ENCODE results near the gene CCNF.
A peak's percentile ranks its signal among the peaks of the same experiment; 100 is the strongest.

CCNF gene

GRCh38 chr16:2501946-2502895 lies 73.0 kb downstream of the CCNF start:
- TF ChIP-seq CTCF (conservative IDR thresholded peaks at IDR 0.05) = no peak
- TF ChIP-seq ZFX (IDR thresholded peaks at IDR 0.05) = no peak
- peak overlapping the region; percentile 15 for H3K27ac ChIP-seq

GRCh38 chr16:2505695-2506094 lies 76.4 kb downstream of the CCNF start:
- TF ChIP-seq CTCF (conservative IDR thresholded peaks at IDR 0.05) (no peak), ZFX (IDR thresholded peaks at IDR 0.05) (no peak)
- H3K27ac ChIP-seq = no peak overlapping the region

GRCh38 chr16:2507052-2507659 lies 77.9 kb downstream of the CCNF start:
- TF ChIP-seq ZFX (IDR thresholded peaks at IDR 0.05) (no peak), CTCF (conservative IDR thresholded peaks at IDR 0.05) (no peak)
- H3K27ac ChIP-seq = no peak overlapping the region

- no peak overlapping the region for H3K27ac ChIP-seq
Measured at GRCh38 chr16:2507665-2508064, 78.4 kb downstream of the CCNF start.

More at GRCh38 chr16:2507665-2508064, 78.4 kb downstream of the CCNF start:
- TF ChIP-seq CTCF (conservative IDR thresholded peaks at IDR 0.05) = no peak
- no peak for TF ChIP-seq ZFX (IDR thresholded peaks at IDR 0.05)
